HG02981 (cell line): ENCODE data around the gene PPWD1.

ENCODE experiments used
- ATAC-seq: cut with Tn5 transposase; IDR thresholded peaks from one replicate; pipeline ENCODE4 v1.9.1; 2021; ENCODE audit warnings: mild to moderate bottlenecking, moderate library complexity; ENCODE audit not compliant: unreplicated experiment

PPWD1 gene

DNA sequence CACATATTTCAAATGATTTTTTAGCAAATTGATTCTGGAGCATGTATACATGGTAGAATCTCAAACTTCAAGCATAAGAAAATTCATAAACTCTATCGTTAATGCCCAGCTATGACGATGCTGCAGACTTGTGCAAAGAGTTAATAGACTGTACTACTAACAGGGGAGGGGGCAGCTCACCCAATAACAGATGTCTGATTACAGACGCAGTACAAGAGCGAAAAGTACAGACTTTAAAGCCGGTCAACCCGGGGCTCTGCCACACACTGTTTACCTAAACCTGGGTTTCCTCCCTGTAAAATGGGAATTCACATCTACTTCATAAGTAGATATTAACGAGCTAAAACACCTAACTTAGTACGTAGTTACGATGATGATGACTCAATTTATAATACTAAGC, 60.4 kb downstream of the PPWD1 start:
- ATAC-seq = no peak

DNA sequence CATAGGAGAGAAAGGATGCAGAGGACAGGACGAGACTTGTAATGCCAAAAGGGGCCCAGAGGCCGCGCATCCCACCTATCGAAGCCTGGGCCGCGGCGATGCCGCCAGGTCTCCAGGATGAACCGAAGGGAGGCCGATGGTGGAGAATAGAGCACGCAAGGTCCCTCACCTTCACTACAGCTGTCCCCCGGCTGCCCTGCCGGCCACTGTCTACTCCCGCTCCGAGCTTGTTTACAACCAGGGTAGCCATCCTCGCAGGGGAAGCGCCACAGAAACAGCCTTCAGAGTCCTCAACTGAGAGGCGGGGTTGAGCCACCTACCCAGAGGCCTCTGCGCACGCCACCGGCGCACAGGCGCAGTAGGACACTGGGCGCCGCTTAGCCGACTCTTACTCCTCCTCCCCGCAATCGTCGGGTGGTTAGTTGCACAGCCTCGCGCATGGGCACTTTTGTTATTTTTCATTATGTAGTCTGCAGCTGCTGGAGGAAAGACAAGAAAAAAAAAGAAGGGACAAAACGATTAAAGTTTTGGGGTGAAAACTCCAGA, 61.0 kb downstream of the PPWD1 start, which contains the start of gene TRIM23:
Gene TRIM23 (minus strand): TSS at position 309 of the 546 bp plus-strand sequence. CDS start 59 bp downstream, at position 250.
- peak; percentile 96 for ATAC-seq

DNA sequence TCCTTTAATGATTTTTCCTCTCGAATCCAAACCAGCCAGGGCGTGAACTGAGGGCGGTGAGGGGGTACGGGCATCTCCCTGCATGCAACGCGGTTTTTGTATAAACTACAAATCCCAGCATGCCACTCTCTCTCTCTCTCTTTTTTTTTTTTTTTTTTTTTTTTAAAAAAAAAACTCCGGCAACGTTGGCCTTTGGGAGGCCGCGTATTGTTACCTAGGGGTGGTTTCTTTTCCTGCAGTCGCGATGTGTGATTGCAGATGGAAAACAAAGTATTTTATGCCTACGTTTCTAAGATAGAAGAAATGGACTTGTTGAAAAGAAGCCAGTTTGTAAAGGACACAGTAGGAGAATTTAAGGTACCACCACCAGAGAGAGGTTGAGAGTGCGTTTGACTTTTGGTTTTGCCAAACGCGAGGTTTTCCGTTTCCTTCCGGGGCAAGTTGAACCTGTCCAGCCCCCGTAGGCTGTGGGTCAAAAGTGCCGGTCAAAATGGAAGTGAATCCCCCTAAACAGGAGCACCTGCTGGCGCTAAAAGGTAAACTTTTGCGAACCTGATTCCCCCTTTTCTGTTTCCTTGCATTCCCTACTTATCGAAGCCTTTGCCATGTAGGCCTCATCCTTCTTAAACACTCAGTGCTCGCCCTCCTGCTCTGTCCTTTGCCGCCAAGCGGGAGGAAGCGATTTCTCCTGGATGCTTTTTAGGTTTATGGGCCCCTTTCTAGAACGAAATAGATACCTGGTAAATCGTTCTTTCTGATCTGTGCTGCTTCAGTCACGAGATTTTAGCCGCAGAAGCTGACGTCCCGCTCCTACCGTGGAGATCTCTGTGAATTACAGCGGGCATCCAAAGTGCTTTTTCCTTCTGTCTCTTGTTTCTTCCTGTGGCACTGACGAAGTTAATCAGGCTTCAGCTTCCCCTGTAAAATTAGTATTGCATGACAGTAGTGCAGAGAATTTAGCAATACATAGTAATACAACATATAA, 61.8 kb downstream of the PPWD1 start, which contains the start of the genes SHLD3 and TRAPPC13:
Gene SHLD3 (plus strand): TSS at position 457 of the 985 bp plus-strand sequence. CDS start 4,561 bp downstream, outside the sequence.
Gene TRAPPC13 (plus strand): TSS at position 457 of the 985 bp plus-strand sequence. CDS start 34 bp downstream, at position 491.
- peak; percentile 59 for ATAC-seq

GRCh38 chr5:65625743-65626142, 62.6 kb downstream of the PPWD1 start:
- ATAC-seq = no peak

DNA sequence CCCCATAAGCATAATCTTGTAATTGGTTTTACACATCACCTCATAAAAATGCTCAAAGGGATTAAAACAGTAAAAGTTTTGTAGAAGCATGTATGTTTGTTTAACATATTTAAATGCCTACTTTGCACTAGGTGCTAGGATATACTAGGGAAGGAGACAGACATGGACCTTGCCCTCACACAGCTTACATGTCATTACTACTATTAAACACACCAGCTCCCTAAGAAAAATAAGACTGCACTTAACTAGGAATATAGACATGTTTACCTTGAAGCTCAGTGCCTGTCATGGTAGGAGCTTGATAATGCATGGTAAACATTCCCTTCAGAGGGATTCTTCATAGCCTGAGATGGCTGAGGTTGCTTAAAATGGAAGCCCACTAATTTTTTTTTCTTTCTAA, 67.9 kb downstream of the PPWD1 start:
- no peak for ATAC-seq
